Inflammatory macrophage treated with lipopolysaccharide for 4 hours (primary cell): ENCODE measurements around the gene SCML1.

Experiments
- DNase-seq: peaks from one replicate; pipeline ENCODE4 v3.0.0-alpha.2; 2020

SCML1 gene

GRCh38 chrX:17801431-17801830, 64.1 kb downstream of the SCML1 start:
- no peak for DNase-seq

DNA sequence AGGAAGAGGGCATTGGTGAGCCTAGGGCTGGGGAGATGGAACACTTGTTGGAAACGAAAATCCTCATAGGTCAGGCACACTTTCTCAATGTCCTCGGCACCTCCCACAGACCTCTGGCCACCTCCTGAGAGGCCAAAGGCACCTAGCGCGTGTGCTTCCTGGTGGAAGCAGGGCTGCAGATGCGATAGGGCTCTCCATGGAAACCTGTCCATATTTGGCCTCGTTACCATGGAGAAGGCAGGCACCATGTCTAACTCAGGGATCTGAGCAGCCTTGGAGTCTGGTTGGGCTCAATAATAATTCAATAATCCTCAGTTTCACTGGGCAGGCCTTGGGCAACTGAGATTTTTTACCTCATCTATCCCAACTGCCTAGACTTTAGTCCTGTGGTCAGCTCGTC, 65.5 kb downstream of the SCML1 start:
- DNase-seq = no peak

DNA sequence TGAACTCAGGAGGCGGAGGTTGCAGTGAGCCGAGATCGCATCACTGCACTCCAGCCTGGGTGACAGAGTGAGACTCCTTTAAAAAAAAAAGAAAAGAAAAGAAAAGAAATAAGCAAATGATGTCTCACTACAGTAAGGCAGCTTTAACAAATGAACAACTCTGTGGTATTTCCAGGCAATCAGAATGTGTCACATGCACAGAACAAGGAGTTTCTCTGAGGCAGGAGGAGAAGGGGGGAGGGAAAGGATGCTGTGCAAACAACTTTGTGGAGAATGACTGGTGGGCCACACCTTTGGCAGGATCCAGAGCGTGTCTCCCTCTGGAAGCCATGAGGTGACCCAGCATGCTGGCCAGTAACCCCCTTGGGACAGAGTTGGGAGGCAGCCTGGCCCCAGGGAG, 66.2 kb downstream of the SCML1 start:
- no peak for DNase-seq
